GM21786 (cell line): ENCODE measurements around the gene XYLT2.

ENCODE experiments used
- ATAC-seq: cut with Tn5 transposase; IDR thresholded peaks from one replicate; pipeline ENCODE4 v1.9.1; 2021; ENCODE audit not compliant: unreplicated experiment

XYLT2 gene

GRCh38 chr17:50348522-50349242 lies 2.8 kb downstream of the XYLT2 start:
- ATAC-seq: no peak

- ATAC-seq: no peak
Measured at GRCh38 chr17:50349243-50349600, 3.3 kb downstream of the XYLT2 start.

GRCh38 chr17:50350733-50351132 lies 4.8 kb downstream of the XYLT2 start:
- ATAC-seq: no peak

GRCh38 chr17:50352072-50352692 lies 6.3 kb downstream of the XYLT2 start:
- ATAC-seq: no peak

- ATAC-seq: no peak
Measured at GRCh38 chr17:50352693-50353599, 7.0 kb downstream of the XYLT2 start.

GRCh38 chr17:50353600-50354195 lies 7.8 kb downstream of the XYLT2 start:
- ATAC-seq: no peak

- no peak for ATAC-seq
Measured at GRCh38 chr17:50354198-50354597, 8.3 kb downstream of the XYLT2 start.

- ATAC-seq: no peak
Measured at GRCh38 chr17:50354776-50355175, 8.8 kb downstream of the XYLT2 start.

GRCh38 chr17:50355336-50355700 lies 9.4 kb downstream of the XYLT2 start:
- ATAC-seq: no peak

GRCh38 chr17:50355701-50356341 lies 9.9 kb downstream of the XYLT2 start:
- ATAC-seq: no peak

- no peak for ATAC-seq
Measured at GRCh38 chr17:50356418-50356817, 10.5 kb downstream of the XYLT2 start.

- ATAC-seq: no peak
Measured at GRCh38 chr17:50356892-50357510, 11.1 kb downstream of the XYLT2 start.

GRCh38 chr17:50358177-50358576 lies 12.3 kb downstream of the XYLT2 start:
- ATAC-seq: no peak

- no peak for ATAC-seq
Measured at GRCh38 chr17:50359005-50359699, 13.2 kb downstream of the XYLT2 start.

GRCh38 chr17:50359998-50360461 lies 14.1 kb downstream of the XYLT2 start:
- no peak for ATAC-seq

- ATAC-seq: no peak
Measured at GRCh38 chr17:50360486-50361115, 14.7 kb downstream of the XYLT2 start.

GRCh38 chr17:50361561-50362480 lies 15.9 kb downstream of the XYLT2 start:
- ATAC-seq: no peak

GRCh38 chr17:50362661-50363060 lies 16.7 kb downstream of the XYLT2 start:
- ATAC-seq: no peak
